NCI-H510A treated with DMSO at 0.1 percent for 48 hours (cell line): ENCODE results near the gene MAN2A1.

Experiments used
- DNase-seq: peaks from one replicate; lab custom pipeline; 2025; lab: John Stamatoyannopoulos, UW

MAN2A1 gene

GRCh38 chr5:109907731-109908130 is 218.0 kb downstream of the MAN2A1 start:
- no peak for DNase-seq

GRCh38 chr5:109908366-109908765 is 218.6 kb downstream of the MAN2A1 start:
- DNase-seq, result no peak

DNA sequence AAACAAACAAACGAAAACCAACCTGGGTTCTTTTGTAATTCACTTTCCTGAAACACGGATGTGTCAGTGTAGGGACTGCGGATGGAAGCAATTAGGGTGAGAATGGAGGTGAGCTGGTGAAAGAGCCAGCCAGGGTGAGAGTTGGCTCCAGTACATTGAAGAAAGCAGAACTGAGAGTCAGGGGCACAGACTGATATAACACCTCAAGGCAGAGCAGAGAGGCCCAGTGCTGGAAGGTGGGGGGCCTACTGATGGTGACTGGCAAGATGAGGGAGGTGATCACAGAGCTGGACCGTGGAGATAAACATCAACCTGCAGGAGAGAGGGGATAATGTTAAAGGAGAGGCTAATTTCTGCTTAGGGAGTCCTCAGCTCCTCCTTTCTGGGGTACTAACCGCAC is 221.1 kb downstream of the MAN2A1 start:
- DNase-seq, result no peak

GRCh38 chr5:109911731-109912130 is 222.0 kb downstream of the MAN2A1 start:
- no peak for DNase-seq

- no peak for DNase-seq
Measured at GRCh38 chr5:109914906-109915305, 225.2 kb downstream of the MAN2A1 start.

GRCh38 chr5:109916481-109917153 is 226.9 kb downstream of the MAN2A1 start:
- DNase-seq, result no peak
